SJCRH30 (cell line): ENCODE results near the gene CDCP1. TPM values are rescaled to one million over a fixed set of nuclear protein-coding genes. Genes with fewer than 3 reads are reported as not detected.
A peak's percentile ranks its signal among the peaks of the same experiment; 100 is the strongest.

Experiments used
- DNase-seq, 2 experiments: peaks; one replicate each; pipeline ENCODE4 v3.0.0-alpha.2; 2015 to 2020
- H3K27ac ChIP-seq: fragments of 250-450 bp; sonication (Bioruptor Pico); 2 replicates; pipeline ENCODE4 v1.5.1; 2020; ENCODE audit warnings: mild to moderate bottlenecking, moderate library complexity
- H3K27me3 ChIP-seq: fragments of 250-450 bp; sonication (Bioruptor Pico); 2 replicates; pipeline ENCODE4 v1.5.1; 2020; ENCODE audit warnings: mild to moderate bottlenecking, moderate library complexity
- H3K36me3 ChIP-seq: fragments of 250-450 bp; sonication (Bioruptor Pico); 2 replicates; pipeline ENCODE4 v1.5.1; 2020; ENCODE audit warnings: mild to moderate bottlenecking, moderate library complexity
- H3K4me1 ChIP-seq: fragments of 250-450 bp; sonication (Bioruptor Pico); 2 replicates; pipeline ENCODE4 v1.5.1; 2020; ENCODE audit warnings: mild to moderate bottlenecking, moderate library complexity
- H3K4me3 ChIP-seq: fragments of 250-450 bp; sonication (Bioruptor Pico); 2 replicates; pipeline ENCODE4 v1.5.1; 2020; ENCODE audit warnings: mild to moderate bottlenecking, moderate library complexity
- H3K9me3 ChIP-seq: fragments of 250-450 bp; sonication (Bioruptor Pico); replicated peaks from 2 replicates; pipeline ENCODE4 v1.5.1; 2020; ENCODE audit warnings: mild to moderate bottlenecking, moderate library complexity
- total RNA-seq: library from RNA; depleted of rRNA; stranded (reverse); fragments of >200 nt; shearing (Covaris generic); gene quantifications from 2 replicates; pipeline ENCODE4 v1.2.3, GENCODE V29; 2014; rRNA removed

Gene CDCP1
- not detected in 2 replicates for total RNA-seq

- no peak for DNase-seq
- H3K4me3 ChIP-seq: no peak within 1 kb of the TSS
These were observed at the start of gene CDCP1 for GRCh38 chr3:45145681-45146614. Gene CDCP1 (minus strand): TSS chr3:45146378. CDS start chr3:45146287, 91 bp downstream.

GRCh38 chr3:45194791-45195190, 48.6 kb upstream of the CDCP1 start:
- peaks cover 3% of the 10 kb centered on the region for H3K4me1 ChIP-seq
- no peaks in the 10 kb centered on the region; the same call in 1 of the 2 replicates for H3K27me3 ChIP-seq
- no peaks in the 10 kb centered on the region for H3K9me3 ChIP-seq
- H3K27ac ChIP-seq: no peak overlapping the region
- H3K36me3 ChIP-seq: no peaks in the 10 kb centered on the region
- DNase-seq: no peak
- H3K4me3 ChIP-seq: no peak overlapping the region

More at GRCh38 chr3:45145681-45146614, at the start of gene CDCP1:
- H3K36me3 ChIP-seq: no peaks in the 10 kb centered on the region
- no peaks in the 10 kb centered on the region for H3K27me3 ChIP-seq
- H3K27ac ChIP-seq: no peak within 1 kb of the TSS
- H3K4me1 ChIP-seq: no peaks in the 10 kb centered on the region
- H3K9me3 ChIP-seq: no peaks in the 10 kb centered on the region

GRCh38 chr3:45191924-45192417, 45.8 kb upstream of the CDCP1 start:
- Histone ChIP-seq H3K27me3 (no peaks in the 10 kb centered on the region; the same call in 1 of the 2 replicates), H3K36me3 (no peaks in the 10 kb centered on the region), H3K4me3 (no peak overlapping the region), H3K9me3 (no peaks in the 10 kb centered on the region), H3K27ac (no peak overlapping the region), H3K4me1 (no peaks in the 10 kb centered on the region)
- DNase-seq: peak in 1 of 2 experiments; percentile 28

- no peaks in the 10 kb centered on the region for H3K9me3 ChIP-seq
- H3K4me1 ChIP-seq: no peaks in the 10 kb centered on the region
- 0 out of 2 replicates have a peak, but pooled peaks cover 4% of the 10 kb centered on the region for H3K27me3 ChIP-seq
- DNase-seq: no peak
- H3K4me3 ChIP-seq: no peak overlapping the region
- no peak overlapping the region for H3K27ac ChIP-seq
- H3K36me3 ChIP-seq: no peaks in the 10 kb centered on the region
These were observed 45.2 kb upstream of the CDCP1 start for GRCh38 chr3:45191424-45191823.

GRCh38 chr3:45188719-45189659, 42.8 kb upstream of the CDCP1 start:
- Histone ChIP-seq H3K27ac (no peak overlapping the region), H3K4me3 (no peak overlapping the region), H3K4me1 (no peaks in the 10 kb centered on the region), H3K36me3 (no peaks in the 10 kb centered on the region), H3K27me3 (0 out of 2 replicates have a peak, but pooled peaks cover 6% of the 10 kb centered on the region), H3K9me3 (no peaks in the 10 kb centered on the region)
- DNase-seq: no peak

GRCh38 chr3:45187694-45188141, 41.5 kb upstream of the CDCP1 start:
- no peak overlapping the region for H3K27ac ChIP-seq
- H3K4me1 ChIP-seq: peaks cover 6% of the 10 kb centered on the region; the same call in 1 of the 2 replicates
- no peaks in the 10 kb centered on the region for H3K36me3 ChIP-seq
- H3K9me3 ChIP-seq: no peaks in the 10 kb centered on the region
- no peak overlapping the region for H3K4me3 ChIP-seq
- 0 out of 2 replicates have a peak, but pooled peaks cover 6% of the 10 kb centered on the region for H3K27me3 ChIP-seq
- no peak for DNase-seq

GRCh38 chr3:45186871-45187270, 40.7 kb upstream of the CDCP1 start:
- H3K27ac ChIP-seq: no peak overlapping the region
- peaks cover 6% of the 10 kb centered on the region; the same call in 1 of the 2 replicates for H3K4me1 ChIP-seq
- 0 out of 2 replicates have a peak, but pooled peaks cover 6% of the 10 kb centered on the region for H3K27me3 ChIP-seq
- no peaks in the 10 kb centered on the region for H3K36me3 ChIP-seq
- DNase-seq: no peak
- H3K4me3 ChIP-seq: no peak overlapping the region
- no peaks in the 10 kb centered on the region for H3K9me3 ChIP-seq

- Histone ChIP-seq H3K27me3 (0 out of 2 replicates have a peak, but pooled peaks cover 6% of the 10 kb centered on the region), H3K4me1 (peaks cover 6% of the 10 kb centered on the region; the same call in 1 of the 2 replicates), H3K9me3 (no peaks in the 10 kb centered on the region), H3K4me3 (no peak overlapping the region), H3K36me3 (no peaks in the 10 kb centered on the region), H3K27ac (no peak overlapping the region)
- no peak for DNase-seq
These were observed 39.3 kb upstream of the CDCP1 start for GRCh38 chr3:45185461-45185860.

GRCh38 chr3:45185052-45185451, 38.9 kb upstream of the CDCP1 start:
- Histone ChIP-seq H3K4me1 (peaks cover 6% of the 10 kb centered on the region; the same call in 1 of the 2 replicates), H3K27ac (no peak overlapping the region), H3K4me3 (no peak overlapping the region), H3K27me3 (0 out of 2 replicates have a peak, but pooled peaks cover 6% of the 10 kb centered on the region), H3K36me3 (no peaks in the 10 kb centered on the region), H3K9me3 (no peaks in the 10 kb centered on the region)
- no peak for DNase-seq

GRCh38 chr3:45183872-45184262, 37.7 kb upstream of the CDCP1 start:
- Histone ChIP-seq H3K36me3 (no peaks in the 10 kb centered on the region), H3K27me3 (0 out of 2 replicates have a peak, but pooled peaks cover 6% of the 10 kb centered on the region), H3K4me3 (no peak overlapping the region), H3K4me1 (peaks cover 12% of the 10 kb centered on the region), H3K9me3 (no peaks in the 10 kb centered on the region), H3K27ac (no peak overlapping the region)
- no peak for DNase-seq

GRCh38 chr3:45182915-45183871, 37.0 kb upstream of the CDCP1 start:
- no peaks in the 10 kb centered on the region for H3K36me3 ChIP-seq
- H3K4me1 ChIP-seq: peaks cover 16% of the 10 kb centered on the region
- H3K27ac ChIP-seq: no peak overlapping the region
- H3K4me3 ChIP-seq: no peak overlapping the region
- H3K9me3 ChIP-seq: no peaks in the 10 kb centered on the region
- H3K27me3 ChIP-seq: 0 out of 2 replicates have a peak, but pooled peaks cover 6% of the 10 kb centered on the region
- no peak for DNase-seq

- 0 out of 2 replicates have a peak, but pooled peaks cover 3% of the 10 kb centered on the region for H3K27me3 ChIP-seq
- peaks cover 21% of the 10 kb centered on the region for H3K4me1 ChIP-seq
These were observed 35.3 kb upstream of the CDCP1 start for GRCh38 chr3:45181496-45181895.

GRCh38 chr3:45180899-45181298, 34.7 kb upstream of the CDCP1 start:
- H3K36me3 ChIP-seq: no peaks in the 10 kb centered on the region
- no peaks in the 10 kb centered on the region for H3K27me3 ChIP-seq
- H3K9me3 ChIP-seq: no peaks in the 10 kb centered on the region
- DNase-seq: no peak
- H3K27ac ChIP-seq: no peak overlapping the region
- peaks cover 21% of the 10 kb centered on the region for H3K4me1 ChIP-seq
- H3K4me3 ChIP-seq: no peak overlapping the region

More at GRCh38 chr3:45181496-45181895, 35.3 kb upstream of the CDCP1 start:
- no peak overlapping the region for H3K4me3 ChIP-seq
- no peaks in the 10 kb centered on the region for H3K9me3 ChIP-seq
- no peaks in the 10 kb centered on the region for H3K36me3 ChIP-seq
- no peak for DNase-seq
- no peak overlapping the region for H3K27ac ChIP-seq
